WTC11 (cell line): ENCODE measurements around the gene NDUFAF2.

Experiments
- MYBL2 ChIP-seq: sonication (generic); formaldehyde crosslinking; IDR thresholded peaks from 2 replicates; pipeline ENCODE4 v1.8.1; 2023; ENCODE audit warnings: mild to moderate bottlenecking, moderate library complexity, missing genetic modification reagents
- NFYB ChIP-seq: sonication (generic); formaldehyde crosslinking; conservative IDR thresholded peaks from 2 replicates; pipeline ENCODE4 v1.8.0; 2022; ENCODE audit warnings: low read depth, missing genetic modification reagents
- NR3C1 ChIP-seq: sonication (generic); formaldehyde crosslinking; conservative IDR thresholded peaks from 2 replicates; pipeline ENCODE4 v1.8.1; 2023; ENCODE audit warnings: low read depth, mild to moderate bottlenecking, missing genetic modification reagents
- ZNF138 ChIP-seq: sonication (generic); formaldehyde crosslinking; conservative IDR thresholded peaks from 2 replicates; pipeline ENCODE4 v1.8.1; 2022; ENCODE audit warnings: mild to moderate bottlenecking, moderate library complexity, missing genetic modification reagents
- TF ChIP-seq, protein P1 (sequence below): sonication (generic); formaldehyde crosslinking; IDR thresholded peaks from 2 replicates; pipeline ENCODE4 v1.8.1; 2023; ENCODE audit warnings: mild to moderate bottlenecking, moderate library complexity, missing genetic modification reagents
- TF ChIP-seq, protein P2 (sequence below): fragments of 200-600 bp; IDR thresholded peaks from 2 replicates; pipeline ENCODE4 v1.8.0; 2022; ENCODE audit warnings: antibody characterized with exemption
- TF ChIP-seq, protein P3 (sequence below): sonication (generic); formaldehyde crosslinking; IDR thresholded peaks from 2 replicates; pipeline ENCODE4 v1.8.1; 2023; ENCODE audit warnings: mild to moderate bottlenecking, missing genetic modification reagents
- TF ChIP-seq, protein P4 (sequence below): sonication (generic); formaldehyde crosslinking; IDR thresholded peaks from 2 replicates; pipeline ENCODE4 v1.8.1; 2023; ENCODE audit warnings: mild to moderate bottlenecking, missing genetic modification reagents, borderline replicate concordance
- TF ChIP-seq, protein P5 (sequence below): sonication (generic); formaldehyde crosslinking; IDR thresholded peaks from 2 replicates; pipeline ENCODE4 v1.8.1; 2022; ENCODE audit warnings: low read depth, missing genetic modification reagents, borderline replicate concordance
- TF ChIP-seq, protein P6 (sequence below): sonication (generic); formaldehyde crosslinking; IDR thresholded peaks from 2 replicates; pipeline ENCODE4 v1.8.0; 2022; ENCODE audit warnings: mild to moderate bottlenecking, missing genetic modification reagents

DNA sequence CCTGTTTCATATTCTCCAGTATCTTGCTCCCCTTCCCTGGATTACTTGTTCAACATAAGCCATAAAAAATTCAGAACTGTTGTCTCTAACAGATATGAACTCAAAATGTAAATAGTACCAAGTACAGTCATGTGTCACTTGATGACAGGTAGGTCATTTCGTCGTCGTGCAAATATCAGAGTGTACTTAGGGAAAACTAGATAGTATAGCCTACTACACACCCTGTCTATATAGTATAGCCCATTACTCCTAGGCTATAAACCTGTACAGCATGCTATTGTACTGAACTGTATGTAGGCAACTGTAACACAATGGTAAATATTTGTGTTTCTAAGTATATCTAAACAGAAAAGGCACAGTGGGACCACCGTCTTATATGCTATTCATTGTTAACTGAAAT, 178.1 kb downstream of the NDUFAF2 start:
- TF ChIP-seq, protein P1, sequence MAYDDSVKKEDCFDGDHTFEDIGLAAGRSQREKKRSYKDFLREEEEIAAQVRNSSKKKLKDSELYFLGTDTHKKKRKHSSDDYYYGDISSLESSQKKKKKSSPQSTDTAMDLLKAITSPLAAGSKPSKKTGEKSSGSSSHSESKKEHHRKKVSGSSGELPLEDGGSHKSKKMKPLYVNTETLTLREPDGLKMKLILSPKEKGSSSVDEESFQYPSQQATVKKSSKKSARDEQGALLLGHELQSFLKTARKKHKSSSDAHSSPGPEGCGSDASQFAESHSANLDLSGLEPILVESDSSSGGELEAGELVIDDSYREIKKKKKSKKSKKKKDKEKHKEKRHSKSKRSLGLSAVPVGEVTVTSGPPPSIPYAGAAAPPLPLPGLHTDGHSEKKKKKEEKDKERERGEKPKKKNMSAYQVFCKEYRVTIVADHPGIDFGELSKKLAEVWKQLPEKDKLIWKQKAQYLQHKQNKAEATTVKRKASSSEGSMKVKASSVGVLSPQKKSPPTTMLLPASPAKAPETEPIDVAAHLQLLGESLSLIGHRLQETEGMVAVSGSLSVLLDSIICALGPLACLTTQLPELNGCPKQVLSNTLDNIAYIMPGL (CRISPR knock-in tag) = no peak
- TF ChIP-seq, protein P2, sequence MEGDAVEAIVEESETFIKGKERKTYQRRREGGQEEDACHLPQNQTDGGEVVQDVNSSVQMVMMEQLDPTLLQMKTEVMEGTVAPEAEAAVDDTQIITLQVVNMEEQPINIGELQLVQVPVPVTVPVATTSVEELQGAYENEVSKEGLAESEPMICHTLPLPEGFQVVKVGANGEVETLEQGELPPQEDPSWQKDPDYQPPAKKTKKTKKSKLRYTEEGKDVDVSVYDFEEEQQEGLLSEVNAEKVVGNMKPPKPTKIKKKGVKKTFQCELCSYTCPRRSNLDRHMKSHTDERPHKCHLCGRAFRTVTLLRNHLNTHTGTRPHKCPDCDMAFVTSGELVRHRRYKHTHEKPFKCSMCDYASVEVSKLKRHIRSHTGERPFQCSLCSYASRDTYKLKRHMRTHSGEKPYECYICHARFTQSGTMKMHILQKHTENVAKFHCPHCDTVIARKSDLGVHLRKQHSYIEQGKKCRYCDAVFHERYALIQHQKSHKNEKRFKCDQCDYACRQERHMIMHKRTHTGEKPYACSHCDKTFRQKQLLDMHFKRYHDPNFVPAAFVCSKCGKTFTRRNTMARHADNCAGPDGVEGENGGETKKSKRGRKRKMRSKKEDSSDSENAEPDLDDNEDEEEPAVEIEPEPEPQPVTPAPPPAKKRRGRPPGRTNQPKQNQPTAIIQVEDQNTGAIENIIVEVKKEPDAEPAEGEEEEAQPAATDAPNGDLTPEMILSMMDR = no peak
- TF ChIP-seq NR3C1 (no peak), NFYB (CRISPR knock-in tag) (no peak), ZNF138 (CRISPR knock-in tag) (no peak), MYBL2 (CRISPR knock-in tag) (no peak)
- TF ChIP-seq, protein P3, sequence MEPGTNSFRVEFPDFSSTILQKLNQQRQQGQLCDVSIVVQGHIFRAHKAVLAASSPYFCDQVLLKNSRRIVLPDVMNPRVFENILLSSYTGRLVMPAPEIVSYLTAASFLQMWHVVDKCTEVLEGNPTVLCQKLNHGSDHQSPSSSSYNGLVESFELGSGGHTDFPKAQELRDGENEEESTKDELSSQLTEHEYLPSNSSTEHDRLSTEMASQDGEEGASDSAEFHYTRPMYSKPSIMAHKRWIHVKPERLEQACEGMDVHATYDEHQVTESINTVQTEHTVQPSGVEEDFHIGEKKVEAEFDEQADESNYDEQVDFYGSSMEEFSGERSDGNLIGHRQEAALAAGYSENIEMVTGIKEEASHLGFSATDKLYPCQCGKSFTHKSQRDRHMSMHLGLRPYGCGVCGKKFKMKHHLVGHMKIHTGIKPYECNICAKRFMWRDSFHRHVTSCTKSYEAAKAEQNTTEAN (CRISPR knock-in tag) = no peak
- TF ChIP-seq, protein P4, sequence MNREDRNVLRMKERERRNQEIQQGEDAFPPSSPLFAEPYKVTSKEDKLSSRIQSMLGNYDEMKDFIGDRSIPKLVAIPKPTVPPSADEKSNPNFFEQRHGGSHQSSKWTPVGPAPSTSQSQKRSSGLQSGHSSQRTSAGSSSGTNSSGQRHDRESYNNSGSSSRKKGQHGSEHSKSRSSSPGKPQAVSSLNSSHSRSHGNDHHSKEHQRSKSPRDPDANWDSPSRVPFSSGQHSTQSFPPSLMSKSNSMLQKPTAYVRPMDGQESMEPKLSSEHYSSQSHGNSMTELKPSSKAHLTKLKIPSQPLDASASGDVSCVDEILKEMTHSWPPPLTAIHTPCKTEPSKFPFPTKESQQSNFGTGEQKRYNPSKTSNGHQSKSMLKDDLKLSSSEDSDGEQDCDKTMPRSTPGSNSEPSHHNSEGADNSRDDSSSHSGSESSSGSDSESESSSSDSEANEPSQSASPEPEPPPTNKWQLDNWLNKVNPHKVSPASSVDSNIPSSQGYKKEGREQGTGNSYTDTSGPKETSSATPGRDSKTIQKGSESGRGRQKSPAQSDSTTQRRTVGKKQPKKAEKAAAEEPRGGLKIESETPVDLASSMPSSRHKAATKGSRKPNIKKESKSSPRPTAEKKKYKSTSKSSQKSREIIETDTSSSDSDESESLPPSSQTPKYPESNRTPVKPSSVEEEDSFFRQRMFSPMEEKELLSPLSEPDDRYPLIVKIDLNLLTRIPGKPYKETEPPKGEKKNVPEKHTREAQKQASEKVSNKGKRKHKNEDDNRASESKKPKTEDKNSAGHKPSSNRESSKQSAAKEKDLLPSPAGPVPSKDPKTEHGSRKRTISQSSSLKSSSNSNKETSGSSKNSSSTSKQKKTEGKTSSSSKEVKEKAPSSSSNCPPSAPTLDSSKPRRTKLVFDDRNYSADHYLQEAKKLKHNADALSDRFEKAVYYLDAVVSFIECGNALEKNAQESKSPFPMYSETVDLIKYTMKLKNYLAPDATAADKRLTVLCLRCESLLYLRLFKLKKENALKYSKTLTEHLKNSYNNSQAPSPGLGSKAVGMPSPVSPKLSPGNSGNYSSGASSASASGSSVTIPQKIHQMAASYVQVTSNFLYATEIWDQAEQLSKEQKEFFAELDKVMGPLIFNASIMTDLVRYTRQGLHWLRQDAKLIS (CRISPR knock-in tag) = no peak
- TF ChIP-seq, protein P5, sequence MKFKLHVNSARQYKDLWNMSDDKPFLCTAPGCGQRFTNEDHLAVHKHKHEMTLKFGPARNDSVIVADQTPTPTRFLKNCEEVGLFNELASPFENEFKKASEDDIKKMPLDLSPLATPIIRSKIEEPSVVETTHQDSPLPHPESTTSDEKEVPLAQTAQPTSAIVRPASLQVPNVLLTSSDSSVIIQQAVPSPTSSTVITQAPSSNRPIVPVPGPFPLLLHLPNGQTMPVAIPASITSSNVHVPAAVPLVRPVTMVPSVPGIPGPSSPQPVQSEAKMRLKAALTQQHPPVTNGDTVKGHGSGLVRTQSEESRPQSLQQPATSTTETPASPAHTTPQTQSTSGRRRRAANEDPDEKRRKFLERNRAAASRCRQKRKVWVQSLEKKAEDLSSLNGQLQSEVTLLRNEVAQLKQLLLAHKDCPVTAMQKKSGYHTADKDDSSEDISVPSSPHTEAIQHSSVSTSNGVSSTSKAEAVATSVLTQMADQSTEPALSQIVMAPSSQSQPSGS (CRISPR knock-in tag) = no peak
- TF ChIP-seq, protein P6, sequence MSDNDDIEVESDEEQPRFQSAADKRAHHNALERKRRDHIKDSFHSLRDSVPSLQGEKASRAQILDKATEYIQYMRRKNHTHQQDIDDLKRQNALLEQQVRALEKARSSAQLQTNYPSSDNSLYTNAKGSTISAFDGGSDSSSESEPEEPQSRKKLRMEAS (CRISPR knock-in tag) = no peak
